Activated T-helper 17 cell treated with anti-CD3 and anti-CD28 coated beads, Interleukin-2, amount 50 U/mL, for 72 hours (primary cell): ENCODE data around the gene SCD5. TPM values are rescaled to one million over a fixed set of nuclear protein-coding genes. Genes with fewer than 3 reads are reported as not detected.
A peak's percentile ranks its signal among the peaks of the same experiment; 100 is the strongest.

Experiments used
- ATAC-seq: fragments of 150-1000 bp; cut with Tn5 transposase; replicated peaks from 2 replicates; pipeline ENCODE4 v1.10.0; 2021; ENCODE audit warnings: mild to moderate bottlenecking, moderate library complexity
- H3K27ac Mint-ChIP-seq: one replicate; pipeline ENCODE4 v1.8.0; 2022; ENCODE audit warnings: mixed read lengths
- H3K27me3 Mint-ChIP-seq: one replicate; pipeline ENCODE4 v1.8.0; 2022; ENCODE audit warnings: mixed read lengths
- H3K36me3 Mint-ChIP-seq: one replicate; pipeline ENCODE4 v1.8.0; 2022; ENCODE audit warnings: low read depth, mild to moderate bottlenecking, mixed read lengths
- H3K4me1 Mint-ChIP-seq: one replicate; pipeline ENCODE4 v1.8.0; 2022; ENCODE audit warnings: mixed read lengths
- H3K4me3 Mint-ChIP-seq: one replicate; pipeline ENCODE4 v1.8.0; 2022; ENCODE audit warnings: mild to moderate bottlenecking, mixed read lengths
- H3K9me3 Mint-ChIP-seq: one replicate; pipeline ENCODE4 v1.8.0; 2022; ENCODE audit warnings: mixed read lengths
- total RNA-seq, 2 donors: library from RNA; stranded (reverse); gene quantifications; one replicate each; pipeline ENCODE4 v1.2.3, GENCODE V29; 2022

The SCD5 gene
- total RNA-seq, 2 donors from 2014 or later, result 0.21 to 0.91 TPM

GRCh38 chr4:82741188-82741587 lies 57.4 kb downstream of the SCD5 start:
- H3K9me3 Mint-ChIP-seq, result no peaks in the 10 kb centered on the region
- no peak overlapping the region for H3K27ac Mint-ChIP-seq
- no peak for ATAC-seq
- no peak overlapping the region for H3K4me3 Mint-ChIP-seq
- H3K27me3 Mint-ChIP-seq, result peaks cover 13% of the 10 kb centered on the region
- H3K36me3 Mint-ChIP-seq, result no peaks in the 10 kb centered on the region
- H3K4me1 Mint-ChIP-seq, result no peaks in the 10 kb centered on the region

GRCh38 chr4:82739287-82740190 lies 59.1 kb downstream of the SCD5 start:
- Mint-ChIP-seq H3K27ac (no peak overlapping the region), H3K27me3 (peaks cover 7% of the 10 kb centered on the region), H3K4me1 (no peaks in the 10 kb centered on the region), H3K36me3 (no peaks in the 10 kb centered on the region), H3K4me3 (no peak overlapping the region), H3K9me3 (no peaks in the 10 kb centered on the region)
- ATAC-seq, result peak; percentile 100

GRCh38 chr4:82737354-82737753 lies 61.2 kb downstream of the SCD5 start:
- no peaks in the 10 kb centered on the region for H3K9me3 Mint-ChIP-seq
- no peak overlapping the region for H3K4me3 Mint-ChIP-seq
- no peak for ATAC-seq
- H3K27me3 Mint-ChIP-seq, result peaks cover 17% of the 10 kb centered on the region
- H3K36me3 Mint-ChIP-seq, result no peaks in the 10 kb centered on the region
- H3K27ac Mint-ChIP-seq, result no peak overlapping the region
- no peaks in the 10 kb centered on the region for H3K4me1 Mint-ChIP-seq

- H3K27ac Mint-ChIP-seq, result no peak overlapping the region
- H3K36me3 Mint-ChIP-seq, result no peaks in the 10 kb centered on the region
- H3K4me1 Mint-ChIP-seq, result no peaks in the 10 kb centered on the region
- no peaks in the 10 kb centered on the region for H3K9me3 Mint-ChIP-seq
- H3K4me3 Mint-ChIP-seq, result no peak overlapping the region
- peak; percentile 90 for ATAC-seq
- H3K27me3 Mint-ChIP-seq, result peaks cover 14% of the 10 kb centered on the region
These were observed 65.0 kb downstream of the SCD5 start for GRCh38 chr4:82733636-82734035.

- Mint-ChIP-seq H3K27ac (no peak overlapping the region), H3K4me1 (no peaks in the 10 kb centered on the region), H3K36me3 (no peaks in the 10 kb centered on the region), H3K9me3 (no peaks in the 10 kb centered on the region), H3K4me3 (no peak overlapping the region), H3K27me3 (peaks cover 2% of the 10 kb centered on the region)
- no peak for ATAC-seq
These were observed 70.3 kb downstream of the SCD5 start for GRCh38 chr4:82728301-82728700.

- no peak overlapping the region for H3K27ac Mint-ChIP-seq
- no peak overlapping the region for H3K4me3 Mint-ChIP-seq
- no peaks in the 10 kb centered on the region for H3K9me3 Mint-ChIP-seq
- H3K27me3 Mint-ChIP-seq, result no peaks in the 10 kb centered on the region
- no peaks in the 10 kb centered on the region for H3K36me3 Mint-ChIP-seq
- H3K4me1 Mint-ChIP-seq, result no peaks in the 10 kb centered on the region
- ATAC-seq, result no peak
These were observed 72.0 kb downstream of the SCD5 start for GRCh38 chr4:82726596-82726995.

GRCh38 chr4:82721819-82722423 lies 76.7 kb downstream of the SCD5 start:
- no peaks in the 10 kb centered on the region for H3K9me3 Mint-ChIP-seq
- no peak overlapping the region for H3K4me3 Mint-ChIP-seq
- ATAC-seq, result no peak
- no peak overlapping the region for H3K27ac Mint-ChIP-seq
- H3K36me3 Mint-ChIP-seq, result no peaks in the 10 kb centered on the region
- H3K4me1 Mint-ChIP-seq, result no peaks in the 10 kb centered on the region
- no peaks in the 10 kb centered on the region for H3K27me3 Mint-ChIP-seq

- no peaks in the 10 kb centered on the region for H3K36me3 Mint-ChIP-seq
- no peaks in the 10 kb centered on the region for H3K4me1 Mint-ChIP-seq
- H3K9me3 Mint-ChIP-seq, result no peaks in the 10 kb centered on the region
- no peak for ATAC-seq
- H3K4me3 Mint-ChIP-seq, result no peak overlapping the region
- no peak overlapping the region for H3K27ac Mint-ChIP-seq
- peaks cover 9% of the 10 kb centered on the region for H3K27me3 Mint-ChIP-seq
These were observed 80.2 kb downstream of the SCD5 start for GRCh38 chr4:82718162-82718940.

- Mint-ChIP-seq H3K4me1 (no peaks in the 10 kb centered on the region), H3K36me3 (no peaks in the 10 kb centered on the region), H3K4me3 (no peak overlapping the region), H3K27me3 (peaks cover 9% of the 10 kb centered on the region), H3K27ac (no peak overlapping the region), H3K9me3 (no peaks in the 10 kb centered on the region)
- no peak for ATAC-seq
These were observed 82.6 kb downstream of the SCD5 start for GRCh38 chr4:82715731-82716617.

GRCh38 chr4:82713856-82714255 lies 84.7 kb downstream of the SCD5 start:
- no peaks in the 10 kb centered on the region for H3K4me1 Mint-ChIP-seq
- no peak overlapping the region for H3K27ac Mint-ChIP-seq
- no peaks in the 10 kb centered on the region for H3K36me3 Mint-ChIP-seq
- ATAC-seq, result no peak
- H3K27me3 Mint-ChIP-seq, result peaks cover 9% of the 10 kb centered on the region
- H3K4me3 Mint-ChIP-seq, result no peak overlapping the region
- no peaks in the 10 kb centered on the region for H3K9me3 Mint-ChIP-seq

- no peak overlapping the region for H3K4me3 Mint-ChIP-seq
- no peaks in the 10 kb centered on the region for H3K4me1 Mint-ChIP-seq
- peaks cover 11% of the 10 kb centered on the region for H3K27me3 Mint-ChIP-seq
- no peaks in the 10 kb centered on the region for H3K36me3 Mint-ChIP-seq
- no peak for ATAC-seq
- H3K27ac Mint-ChIP-seq, result no peak overlapping the region
- H3K9me3 Mint-ChIP-seq, result no peaks in the 10 kb centered on the region
These were observed 86.0 kb downstream of the SCD5 start for GRCh38 chr4:82712561-82712960.

- H3K9me3 Mint-ChIP-seq, result no peaks in the 10 kb centered on the region
- no peaks in the 10 kb centered on the region for H3K4me1 Mint-ChIP-seq
These were observed 87.3 kb downstream of the SCD5 start for GRCh38 chr4:82711158-82711785.

GRCh38 chr4:82710197-82710929 lies 88.2 kb downstream of the SCD5 start:
- Mint-ChIP-seq H3K9me3 (no peaks in the 10 kb centered on the region), H3K4me1 (no peaks in the 10 kb centered on the region), H3K27me3 (peaks cover 17% of the 10 kb centered on the region), H3K27ac (no peak overlapping the region), H3K4me3 (no peak overlapping the region), H3K36me3 (no peaks in the 10 kb centered on the region)
- ATAC-seq, result no peak

More at GRCh38 chr4:82711158-82711785, 87.3 kb downstream of the SCD5 start:
- Mint-ChIP-seq H3K27ac (no peak overlapping the region), H3K4me3 (no peak overlapping the region), H3K27me3 (peaks cover 17% of the 10 kb centered on the region), H3K36me3 (no peaks in the 10 kb centered on the region)
- no peak for ATAC-seq
